HepG2 (cell line): ENCODE measurements around the gene REELD1. TPM values are rescaled to one million over a fixed set of nuclear protein-coding genes. Genes with fewer than 3 reads are reported as not detected.

Experiments used
- ATAC-seq: fragments of 200-7000 bp; cut with Tn5 transposase; 3 replicates; pipeline ENCODE4 v1.9.1; 2020; ENCODE audit warnings: mild to moderate bottlenecking, moderate library complexity
- BruUV-seq: library from RNA; stranded (reverse); fragments of 400-500 nt; replicated peaks from 2 replicates; lab custom pipeline; 2021; lab: Mats Ljungman, UMichigan
- CTCF ChIA-PET: fragments of 300-600 bp; formaldehyde crosslinking; extraction: SDS; loops from one replicate; lab custom pipeline; 2021; ENCODE audit warnings: low total read pairs, inconsistent platforms, low intra/inter-chr PET ratio; lab: Yijun Ruan, JAX
- POLR2A ChIA-PET: fragments of 350-600 bp; sonication (Branson Sonifier 250); formaldehyde crosslinking; loops from one replicate; lab custom pipeline; 2020; ENCODE audit warnings: antibody characterized with exemption, inconsistent platforms; lab: Yijun Ruan, JAX
- DNase-seq: peaks from one replicate; pipeline ENCODE4 v3.0.0-alpha.2; 2015; ENCODE audit warnings: low spot score
- FAIRE-seq: peaks from 3 replicates; lab custom pipeline; 2011; peaks lifted over from hg19 to GRCh38; lab: Jason Lieb, UNC
- H2AFZ ChIP-seq: one replicate; pipeline ENCODE4 v1.6.1; 2011; ENCODE audit warnings: low read length, inconsistent platforms
- H3K27ac ChIP-seq: fragments of 300-600 bp; 3 replicates; pipeline ENCODE4 v1.8.0; 2011; ENCODE audit warnings: mixed run types, mild to moderate bottlenecking, mixed read lengths, low read length, inconsistent platforms; ENCODE audit not compliant: insufficient read depth; ENCODE audit errors: extremely low read length
- H3K27me3 ChIP-seq, 2 experiments: fragments of 200-600 bp in 1 of 2; 2 replicates in 1 of 2; 3 replicates in 1 of 2; pipeline versions ENCODE4 v1.6.0 to v1.8.0; 2011; ENCODE audit warnings: low read length in 2 of 2, mild to moderate bottlenecking in 2 of 2, moderate library complexity in 2 of 2, inconsistent platforms in 1 of 2; ENCODE audit not compliant: insufficient read depth in 2 of 2, control insufficient read depth in 1 of 2
- H3K36me3 ChIP-seq, 2 experiments: fragments of 200-600 bp in 1 of 2; replicated peaks in 1 of 2; 2 replicates in 1 of 2; 3 replicates in 1 of 2; pipeline versions ENCODE4 v1.5.1 to v1.8.0; 2011; ENCODE audit warnings: low read length in 2 of 2, inconsistent platforms in 1 of 2; ENCODE audit not compliant: insufficient read depth in 2 of 2, control insufficient read depth in 1 of 2
- H3K4me1 ChIP-seq: 2 replicates; pipeline ENCODE4 v1.5.1; 2012; ENCODE audit warnings: low read length, inconsistent platforms; ENCODE audit not compliant: insufficient read depth
- H3K4me2 ChIP-seq: 2 replicates; pipeline ENCODE4 v1.6.0; 2011; ENCODE audit warnings: low read depth, low read length, inconsistent platforms
- H3K4me3 ChIP-seq, 3 experiments: fragments of 200-600 bp in 1 of 3; sonication (generic), shearing (Covaris generic) in 1 of 3; replicated peaks in 1 of 3; 2 replicates each; pipeline ENCODE4 v1.5.1; 2011 to 2016; ENCODE audit warnings: low read length in 3 of 3, inconsistent platforms in 2 of 3, low read depth in 2 of 3, mild to moderate bottlenecking in 2 of 3, control low read depth in 1 of 3, mixed read lengths in 1 of 3; ENCODE audit not compliant: insufficient read depth in 1 of 3
- H3K79me2 ChIP-seq: one replicate; pipeline ENCODE4 v1.6.1; 2011; ENCODE audit warnings: low read length, inconsistent platforms; ENCODE audit not compliant: insufficient read depth
- H3K9ac ChIP-seq: 2 replicates; pipeline ENCODE4 v1.6.0; 2011; ENCODE audit warnings: mild to moderate bottlenecking, low read depth, low read length, inconsistent platforms; ENCODE audit not compliant: insufficient read depth
- H3K9me3 ChIP-seq: 2 replicates; pipeline ENCODE4 v1.5.1; 2012; ENCODE audit warnings: mild to moderate bottlenecking, low read length
- H4K20me1 ChIP-seq: 2 replicates; pipeline ENCODE4 v1.6.0; 2011; ENCODE audit warnings: inconsistent platforms, mild to moderate bottlenecking, low read length, moderate library complexity; ENCODE audit not compliant: insufficient read depth
- FOXA1 ChIP-seq, 2 experiments: fragments of 450-650 bp in 1 of 2; sonication (generic) in 1 of 2; formaldehyde crosslinking in 1 of 2; IDR thresholded peaks; 2 replicates each; pipeline versions ENCODE4 v1.4.0 to v1.6.1; 2016 to 2020; ENCODE audit warnings: missing genetic modification reagents in 1 of 2
- HMGXB3 ChIP-seq: sonication (generic); formaldehyde crosslinking; IDR thresholded peaks from 2 replicates; pipeline ENCODE4 v1.4.0; 2020; ENCODE audit warnings: missing genetic modification reagents, borderline replicate concordance
- KLF13 ChIP-seq: sonication (generic); formaldehyde crosslinking; IDR thresholded peaks from 2 replicates; pipeline ENCODE4 v1.4.0; 2020; ENCODE audit warnings: mild to moderate bottlenecking, missing genetic modification reagents
- ONECUT2 ChIP-seq: sonication (generic); formaldehyde crosslinking; IDR thresholded peaks from 2 replicates; pipeline ENCODE4 v1.4.0; 2020; ENCODE audit warnings: missing genetic modification reagents
- SIX4 ChIP-seq: sonication (generic); formaldehyde crosslinking; IDR thresholded peaks from 2 replicates; pipeline ENCODE4 v1.4.0; 2020; ENCODE audit warnings: missing genetic modification reagents
- SRY ChIP-seq: sonication (generic); formaldehyde crosslinking; IDR thresholded peaks from 2 replicates; pipeline ENCODE4 v1.8.0; 2022; ENCODE audit warnings: mild to moderate bottlenecking, missing genetic modification reagents
- TIGD3 ChIP-seq: sonication (generic); formaldehyde crosslinking; IDR thresholded peaks from 2 replicates; pipeline ENCODE4 v1.5.1; 2020; ENCODE audit warnings: mild to moderate bottlenecking, missing genetic modification reagents, borderline replicate concordance
- TRIM24 ChIP-seq: sonication (generic); formaldehyde crosslinking; IDR thresholded peaks from 2 replicates; pipeline ENCODE4 v1.8.0; 2022; ENCODE audit warnings: mild to moderate bottlenecking, missing genetic modification reagents
- WIZ ChIP-seq: sonication (generic); formaldehyde crosslinking; IDR thresholded peaks from 2 replicates; pipeline ENCODE4 v1.5.1; 2020; ENCODE audit warnings: mild to moderate bottlenecking, missing genetic modification reagents
- ZBTB1 ChIP-seq: sonication (generic); formaldehyde crosslinking; IDR thresholded peaks from 2 replicates; pipeline ENCODE4 v1.4.0; 2020; ENCODE audit warnings: missing genetic modification reagents, borderline replicate concordance
- ZC3H4 ChIP-seq: sonication (generic); formaldehyde crosslinking; IDR thresholded peaks from 2 replicates; pipeline ENCODE4 v1.4.0; 2020; ENCODE audit warnings: missing genetic modification reagents, borderline replicate concordance
- ZNF34 ChIP-seq: sonication (generic); formaldehyde crosslinking; IDR thresholded peaks from 2 replicates; pipeline ENCODE4 v1.4.0; 2020; ENCODE audit warnings: mild to moderate bottlenecking, missing genetic modification reagents, borderline replicate concordance
- ZNF44 ChIP-seq: sonication (generic); formaldehyde crosslinking; IDR thresholded peaks from 2 replicates; pipeline ENCODE4 v1.5.1; 2020; ENCODE audit warnings: mild to moderate bottlenecking, missing genetic modification reagents
- ZNF549 ChIP-seq: sonication (generic); formaldehyde crosslinking; IDR thresholded peaks from 2 replicates; pipeline ENCODE4 v1.5.0; 2020; ENCODE audit warnings: missing genetic modification reagents
- ZNF672 ChIP-seq: sonication (generic); formaldehyde crosslinking; IDR thresholded peaks from 2 replicates; pipeline ENCODE4 v1.8.1; 2022; ENCODE audit warnings: missing genetic modification reagents
- ZNF772 ChIP-seq: sonication (generic); formaldehyde crosslinking; IDR thresholded peaks from 2 replicates; pipeline ENCODE4 v1.5.0; 2020; ENCODE audit warnings: mild to moderate bottlenecking, missing genetic modification reagents
- ZNF775 ChIP-seq: sonication (generic); formaldehyde crosslinking; IDR thresholded peaks from 2 replicates; pipeline ENCODE4 v1.4.0; 2020; ENCODE audit warnings: missing genetic modification reagents, mild to moderate bottlenecking, moderate library complexity, borderline replicate concordance
- ZNF777 ChIP-seq: sonication (generic); formaldehyde crosslinking; IDR thresholded peaks from 2 replicates; pipeline ENCODE4 v1.4.0; 2020; ENCODE audit warnings: missing genetic modification reagents
- WGBS: methylation state at CpG from one replicate; pipeline ENCODE4 v1.1.6; 2017; ENCODE audit warnings: low lambda C conversion rate; 5-methylcytosine and 5-hydroxymethylcytosine counted together
- in situ Hi-C: cut with HindIII; loops from 2 replicates; pipeline ENCODE4 v1.10.0; 2017; ENCODE audit warnings: low pct_unique_long_range_greater_than_20kb; ENCODE audit not compliant: extremely low pct_ligation_motif_present
- intact Hi-C: fragments of 100-400 bp; cut with micrococcal nuclease; formaldehyde crosslinking; loops from one replicate; pipeline ENCODE4 v1.10.0; 2022; ENCODE audit not compliant: unreplicated experiment
- polyA plus RNA-seq, 8 experiments: library from polyadenylated mRNA; depleted of rRNA in 3 of 8; stranded (reverse) in 7 of 8; unstranded in 1 of 8; fragments of >200 nt; fragmentation: Illumina TruSeq in 4 of 8; extraction: Trizol in 4 of 8; gene quantifications; 2 replicates each; pipeline versions ENCODE4 v1.2.1 to v1.2.3, GENCODE V29; 2011 to 2016; ENCODE audit warnings: low read depth in 4 of 8, missing spikeins in 1 of 8, mixed read lengths in 1 of 8; ENCODE audit not compliant: insufficient read depth in 1 of 8
- total RNA-seq, 5 experiments: library from RNA; depleted of rRNA; stranded (reverse); fragments of >200 nt; fragmentation: Illumina TruSeq; extraction: Trizol; gene quantifications; 2 replicates each; pipeline ENCODE4 v1.2.3, GENCODE V29; 2016; ENCODE audit warnings: low read depth in 1 of 5

Gene REELD1
- total and polyA plus RNA-seq, 2 of the 13 experiments (the other 11 are each of a cell fraction or from before 2014, with no cell fraction given) = 0.04 to 0.26 TPM

GRCh38 chr4:146202665-146203064, 11.7 kb upstream of the REELD1 start:
- WGBS = 42% methylated on average over 2 of the region's 2 CpGs
- Histone ChIP-seq H3K27me3 (no peaks in the 10 kb centered on the region), H3K4me3 (no peak overlapping the region), H3K4me2 (no peak overlapping the region), H3K9ac (no peak overlapping the region), H3K79me2 (no peaks in the 10 kb centered on the region), H3K27ac (no peak overlapping the region), H3K4me1 (no peaks in the 10 kb centered on the region), H3K36me3 (no peaks in the 10 kb centered on the region), H2AFZ (no peak overlapping the region), H4K20me1 (no peaks in the 10 kb centered on the region), H3K9me3 (no peaks in the 10 kb centered on the region)
- FAIRE-seq (no peak), ATAC-seq (no peak), DNase-seq (no peak)
- BruUV-seq = no TSS peak
- in situ Hi-C loops (no loop called here), intact Hi-C loops (no loop called here)
- ChIA-PET CTCF (no interaction called here), POLR2A (no interaction called here)
- TF ChIP-seq HMGXB3 = no peak
- no peak for TF ChIP-seq WIZ (CRISPR knock-in tag)
- TF ChIP-seq ZBTB1 (CRISPR knock-in tag) = no peak
- TF ChIP-seq TIGD3 (CRISPR knock-in tag) = no peak
- no peak for TF ChIP-seq ZNF672
- no peak for TF ChIP-seq ZC3H4 (CRISPR knock-in tag)
- TF ChIP-seq ZNF775 (CRISPR knock-in tag) = no peak
- TF ChIP-seq TRIM24 (CRISPR knock-in tag) = no peak
- TF ChIP-seq ZNF34 (CRISPR knock-in tag) = no peak
- TF ChIP-seq KLF13 = no peak
- TF ChIP-seq SIX4 (CRISPR knock-in tag) = no peak
- no peak for TF ChIP-seq ONECUT2 (CRISPR knock-in tag)
- TF ChIP-seq FOXA1 (IDR thresholded peaks at IDR 0.05) = no peak
- TF ChIP-seq FOXA1 (CRISPR knock-in tag; IDR thresholded peaks at IDR 0.05) = no peak
- TF ChIP-seq SRY (CRISPR knock-in tag) = no peak
- no peak for TF ChIP-seq ZNF44 (CRISPR knock-in tag)
- TF ChIP-seq ZNF549 (CRISPR knock-in tag) = no peak
- no peak for TF ChIP-seq ZNF772 (CRISPR knock-in tag)
- TF ChIP-seq ZNF777 (CRISPR knock-in tag) = no peak
